Activated CD4-positive, alpha-beta T cell treated with anti-CD3 and anti-CD28 coated beads, Interleukin-2, amount 10 ng/mL, durations not matched to agents 24 days and 14 days (primary cell): ENCODE data around the gene MED27. TPM values are rescaled to one million over a fixed set of nuclear protein-coding genes. Genes with fewer than 3 reads are reported as not detected.

Experiments
- DNase-seq: peaks from one replicate; pipeline ENCODE4 v3.0.0; 2022
- H3K27ac Mint-ChIP-seq: one replicate; pipeline ENCODE4 v1.8.0; 2022; ENCODE audit warnings: mild to moderate bottlenecking, mixed read lengths
- H3K27me3 Mint-ChIP-seq: one replicate; pipeline ENCODE4 v1.8.0; 2022; ENCODE audit warnings: mixed read lengths
- H3K36me3 Mint-ChIP-seq: one replicate; pipeline ENCODE4 v1.8.0; 2022; ENCODE audit warnings: low read depth, mild to moderate bottlenecking, mixed read lengths
- H3K4me1 Mint-ChIP-seq: one replicate; pipeline ENCODE4 v1.8.0; 2021; ENCODE audit warnings: mixed read lengths
- H3K4me3 Mint-ChIP-seq: one replicate; pipeline ENCODE4 v1.8.0; 2022; ENCODE audit warnings: mild to moderate bottlenecking, moderate library complexity, mixed read lengths
- H3K9me3 Mint-ChIP-seq: one replicate; pipeline ENCODE4 v1.8.0; 2021; ENCODE audit warnings: mixed read lengths
- intact Hi-C: fragments of 100-400 bp; cut with micrococcal nuclease; formaldehyde crosslinking; loops from one replicate; pipeline ENCODE4 v1.15.1; 2023
- total RNA-seq: library from RNA; stranded (reverse); gene quantifications from 2 replicates; pipeline ENCODE4 v1.2.3, GENCODE V29; 2022

MED27 gene
- total RNA-seq, 1 donor from 2014 or later, result 41.8 TPM

DNA sequence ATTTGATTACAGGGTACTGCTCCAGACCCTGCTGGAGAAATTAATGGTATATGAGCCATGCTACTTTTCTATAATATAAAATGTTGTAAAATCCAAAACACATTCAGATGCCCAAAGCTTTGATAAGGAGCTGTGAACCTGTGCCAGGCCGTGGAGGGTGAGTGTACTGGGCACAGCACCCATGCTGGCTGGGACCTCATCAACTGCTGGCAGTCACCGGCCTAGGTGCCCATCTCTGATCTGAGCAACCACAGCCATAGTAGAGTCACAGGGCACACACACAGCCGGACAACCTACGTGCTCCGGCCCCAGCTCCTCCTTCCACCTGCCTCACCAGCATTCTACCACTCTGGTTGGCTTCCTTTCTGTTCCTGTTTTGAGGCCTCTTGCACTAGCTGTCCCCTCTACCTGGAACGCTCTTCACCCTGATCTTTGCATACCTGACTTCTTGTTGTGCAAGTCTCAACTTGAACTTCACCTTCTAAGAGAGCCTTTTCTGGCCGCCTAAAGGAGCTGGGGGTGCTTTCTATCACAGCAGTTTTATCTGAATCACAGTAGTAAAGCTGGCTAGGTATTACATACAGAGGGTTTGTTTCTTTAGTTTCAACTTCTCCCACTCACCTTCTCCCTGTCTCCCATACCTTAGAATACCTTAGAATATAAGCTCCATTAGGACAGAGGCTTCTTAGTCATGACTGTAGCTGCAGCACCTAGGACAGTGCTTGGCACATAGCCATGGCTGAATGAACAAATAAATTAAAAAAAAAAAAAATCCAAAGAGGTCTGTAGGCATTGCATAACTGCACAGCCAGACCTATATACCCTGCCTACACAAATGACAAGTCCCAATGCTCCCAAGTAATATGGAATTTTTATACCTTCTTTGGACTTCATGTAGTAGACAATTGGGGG lies 51.7 kb downstream of the MED27 start:
- intact Hi-C loops, result no loop called here
- Mint-ChIP-seq H3K27me3 (no peaks in the 10 kb centered on the region), H3K9me3 (no peaks in the 10 kb centered on the region), H3K36me3 (peaks cover 4% of the 10 kb centered on the region), H3K27ac (no peak overlapping the region), H3K4me3 (no peak overlapping the region), H3K4me1 (peaks cover 25% of the 10 kb centered on the region)
- no peak for DNase-seq

DNA sequence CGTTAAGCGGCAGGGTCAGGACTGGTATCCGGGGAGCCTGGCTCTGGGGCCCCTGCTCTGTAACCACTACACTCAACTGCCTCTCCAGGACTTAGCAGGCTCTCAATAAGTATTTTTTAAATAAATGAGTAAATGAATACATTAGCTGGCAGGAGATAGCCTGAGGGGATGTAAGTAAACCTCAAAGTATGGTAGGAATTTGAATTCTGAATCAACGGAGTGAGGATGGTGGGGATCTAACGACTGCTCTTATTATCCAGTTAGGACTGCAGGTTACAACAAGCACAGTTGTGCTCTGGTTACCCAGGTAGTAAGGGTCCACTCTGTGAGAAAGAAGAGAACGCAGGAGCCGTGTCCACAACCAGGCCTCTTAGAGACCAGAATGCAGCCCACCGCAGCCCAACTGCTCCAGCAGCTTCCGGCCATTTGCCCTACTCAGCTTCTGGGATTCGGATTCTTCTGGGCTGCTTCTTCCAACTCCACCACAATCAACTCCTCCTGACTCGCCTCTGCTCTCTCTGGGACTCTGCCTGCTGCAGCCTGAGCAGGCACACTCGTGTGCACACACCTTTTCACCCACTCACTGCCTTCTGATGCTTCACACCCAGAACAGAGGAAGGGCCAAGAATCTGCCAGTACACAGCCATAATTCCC lies 52.6 kb downstream of the MED27 start:
- Mint-ChIP-seq H3K27ac (no peak overlapping the region), H3K36me3 (peaks cover 4% of the 10 kb centered on the region), H3K27me3 (no peaks in the 10 kb centered on the region), H3K4me1 (peaks cover 16% of the 10 kb centered on the region), H3K9me3 (no peaks in the 10 kb centered on the region), H3K4me3 (no peak overlapping the region)
- intact Hi-C loops, result no loop called here
- DNase-seq, result no peak

DNA sequence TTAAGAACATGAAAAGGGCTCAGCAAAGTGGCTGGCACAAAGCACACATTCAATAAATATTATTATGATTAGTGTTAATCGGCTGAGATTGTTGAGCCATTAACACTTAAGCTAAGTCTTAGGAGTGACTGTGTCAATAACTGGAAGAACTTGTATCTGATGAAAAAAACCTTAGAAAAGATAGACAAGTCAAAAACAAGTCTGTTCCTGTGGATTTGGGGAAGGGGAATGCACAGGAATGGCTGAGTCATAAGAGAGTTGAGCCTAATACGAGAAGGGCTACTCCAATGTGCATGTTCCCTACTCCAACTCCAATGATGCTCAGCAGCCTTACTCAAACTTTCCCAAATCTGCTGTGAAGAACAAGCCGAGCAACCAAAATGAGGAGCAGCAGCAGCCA lies 53.9 kb downstream of the MED27 start:
- H3K9me3 Mint-ChIP-seq, result no peaks in the 10 kb centered on the region
- DNase-seq, result no peak
- H3K27me3 Mint-ChIP-seq, result no peaks in the 10 kb centered on the region
- intact Hi-C loops, result no loop called here
- H3K4me1 Mint-ChIP-seq, result peaks cover 12% of the 10 kb centered on the region
- peaks cover 4% of the 10 kb centered on the region for H3K36me3 Mint-ChIP-seq
- no peak overlapping the region for H3K27ac Mint-ChIP-seq
- H3K4me3 Mint-ChIP-seq, result no peak overlapping the region

DNA sequence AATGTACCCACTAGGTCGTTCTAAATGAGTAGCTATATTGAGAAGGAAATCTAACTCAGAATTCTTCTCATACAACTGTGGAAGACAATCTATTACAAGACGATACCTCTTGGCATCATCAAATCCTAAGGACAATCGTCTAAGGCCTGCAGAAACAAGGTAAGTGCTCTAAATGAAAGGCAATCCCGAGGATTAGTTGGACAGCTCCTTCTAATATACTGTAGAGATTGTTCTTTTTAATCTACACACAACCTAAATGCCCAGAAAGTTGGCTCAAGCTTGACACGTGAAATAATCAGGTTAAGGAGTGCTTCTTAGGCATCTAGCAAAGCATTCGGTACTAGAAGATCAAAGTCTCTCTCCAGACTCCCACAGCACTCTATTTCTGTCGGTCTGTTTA lies 55.1 kb downstream of the MED27 start:
- H3K36me3 Mint-ChIP-seq, result peaks cover 4% of the 10 kb centered on the region
- H3K27ac Mint-ChIP-seq, result no peak overlapping the region
- no peaks in the 10 kb centered on the region for H3K27me3 Mint-ChIP-seq
- peaks cover 7% of the 10 kb centered on the region for H3K4me1 Mint-ChIP-seq
- H3K4me3 Mint-ChIP-seq, result no peak overlapping the region
- intact Hi-C loops, result no loop called here
- H3K9me3 Mint-ChIP-seq, result no peaks in the 10 kb centered on the region
- DNase-seq, result no peak

GRCh38 chr9:132023419-132024180 lies 56.1 kb downstream of the MED27 start:
- no peak overlapping the region for H3K27ac Mint-ChIP-seq
- no peak for DNase-seq
- peaks cover under 1% of the 10 kb centered on the region for H3K27me3 Mint-ChIP-seq
- H3K4me3 Mint-ChIP-seq, result no peak overlapping the region
- peaks cover 4% of the 10 kb centered on the region for H3K36me3 Mint-ChIP-seq
- intact Hi-C loops, result no loop called here
- peaks cover 4% of the 10 kb centered on the region for H3K4me1 Mint-ChIP-seq
- H3K9me3 Mint-ChIP-seq, result no peaks in the 10 kb centered on the region

GRCh38 chr9:132020820-132021510 lies 58.7 kb downstream of the MED27 start:
- Mint-ChIP-seq H3K27ac (no peak overlapping the region), H3K27me3 (peaks cover 3% of the 10 kb centered on the region), H3K9me3 (no peaks in the 10 kb centered on the region), H3K36me3 (peaks cover under 1% of the 10 kb centered on the region), H3K4me1 (peaks cover 2% of the 10 kb centered on the region), H3K4me3 (no peak overlapping the region)
- DNase-seq, result no peak
- intact Hi-C loops, result no loop called here

GRCh38 chr9:132020272-132020671 lies 59.4 kb downstream of the MED27 start:
- Mint-ChIP-seq H3K27me3 (peaks cover 3% of the 10 kb centered on the region), H3K36me3 (no peaks in the 10 kb centered on the region), H3K9me3 (no peaks in the 10 kb centered on the region), H3K27ac (no peak overlapping the region), H3K4me1 (peaks cover 2% of the 10 kb centered on the region), H3K4me3 (no peak overlapping the region)
- intact Hi-C loops, result no loop called here
- no peak for DNase-seq

- H3K4me1 Mint-ChIP-seq, result peaks cover 2% of the 10 kb centered on the region
- H3K27me3 Mint-ChIP-seq, result peaks cover 3% of the 10 kb centered on the region
- intact Hi-C loops, result no loop called here
- H3K9me3 Mint-ChIP-seq, result no peaks in the 10 kb centered on the region
- no peak for DNase-seq
- H3K4me3 Mint-ChIP-seq, result no peak overlapping the region
- no peak overlapping the region for H3K27ac Mint-ChIP-seq
- no peaks in the 10 kb centered on the region for H3K36me3 Mint-ChIP-seq
Observed at GRCh38 chr9:132019702-132020101, 60.0 kb downstream of the MED27 start.

DNA sequence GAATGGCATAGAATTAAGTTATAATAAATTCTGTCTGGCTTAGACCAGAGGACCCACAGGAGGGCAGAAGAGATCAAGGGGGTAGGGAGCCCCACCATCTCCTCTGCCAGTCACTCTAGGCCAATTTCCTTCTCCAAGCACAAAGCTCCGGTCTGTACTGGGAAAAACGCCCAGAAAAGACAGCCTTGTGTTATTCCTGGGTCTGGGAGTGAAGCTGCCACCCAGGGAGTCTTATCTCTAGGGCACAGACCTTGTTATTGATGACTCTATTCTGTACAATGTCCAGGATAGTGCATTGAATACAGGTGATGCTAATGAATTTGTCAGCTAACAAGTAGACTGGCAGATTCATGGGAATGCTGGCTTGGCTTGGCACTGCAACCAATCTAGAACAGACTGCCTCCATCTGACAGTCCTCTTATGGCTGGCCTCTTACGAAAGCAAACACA lies 60.7 kb downstream of the MED27 start:
- peaks cover 2% of the 10 kb centered on the region for H3K4me1 Mint-ChIP-seq
- no peaks in the 10 kb centered on the region for H3K9me3 Mint-ChIP-seq
- no peak overlapping the region for H3K27ac Mint-ChIP-seq
- no peak overlapping the region for H3K4me3 Mint-ChIP-seq
- intact Hi-C loops, result no loop called here
- DNase-seq, result no peak
- peaks cover 2% of the 10 kb centered on the region for H3K36me3 Mint-ChIP-seq
- H3K27me3 Mint-ChIP-seq, result peaks cover 3% of the 10 kb centered on the region

DNA sequence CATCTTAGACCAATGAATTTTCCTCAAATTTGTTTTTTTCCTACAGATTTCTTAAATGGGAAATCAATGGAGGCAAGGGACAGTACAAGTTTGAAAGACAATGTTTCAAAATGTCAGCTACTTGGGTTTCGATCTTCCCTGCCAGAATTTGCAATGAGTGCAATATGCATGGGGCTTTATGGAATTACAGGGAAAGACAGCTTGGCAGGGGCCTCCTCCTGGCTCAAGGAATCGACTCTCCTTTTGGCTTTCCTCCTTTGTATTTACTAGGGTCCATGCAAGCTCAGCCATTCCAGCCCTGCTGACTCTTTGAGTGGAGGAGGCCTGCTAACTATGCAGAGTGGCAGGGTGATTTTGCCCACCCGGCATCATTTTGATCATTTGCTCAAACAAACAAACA lies 63.2 kb downstream of the MED27 start:
- Mint-ChIP-seq H3K27me3 (peaks cover 3% of the 10 kb centered on the region), H3K4me3 (no peak overlapping the region), H3K9me3 (no peaks in the 10 kb centered on the region), H3K4me1 (peaks cover 2% of the 10 kb centered on the region), H3K36me3 (peaks cover 14% of the 10 kb centered on the region), H3K27ac (no peak overlapping the region)
- intact Hi-C loops, result no loop called here
- no peak for DNase-seq

GRCh38 chr9:132015866-132016265 lies 63.8 kb downstream of the MED27 start:
- H3K27ac Mint-ChIP-seq, result no peak overlapping the region
- no peaks in the 10 kb centered on the region for H3K9me3 Mint-ChIP-seq
- no peaks in the 10 kb centered on the region for H3K4me1 Mint-ChIP-seq
- intact Hi-C loops, result no loop called here
- H3K36me3 Mint-ChIP-seq, result peaks cover 14% of the 10 kb centered on the region
- H3K27me3 Mint-ChIP-seq, result peaks cover 3% of the 10 kb centered on the region
- no peak for DNase-seq
- H3K4me3 Mint-ChIP-seq, result no peak overlapping the region

- Mint-ChIP-seq H3K27me3 (peaks cover 3% of the 10 kb centered on the region), H3K36me3 (peaks cover 20% of the 10 kb centered on the region), H3K4me1 (no peaks in the 10 kb centered on the region), H3K27ac (no peak overlapping the region), H3K4me3 (no peak overlapping the region), H3K9me3 (no peaks in the 10 kb centered on the region)
- no peak for DNase-seq
- intact Hi-C loops, result no loop called here
Observed at GRCh38 chr9:132014218-132014805, 65.4 kb downstream of the MED27 start.

GRCh38 chr9:132012704-132013357 lies 66.8 kb downstream of the MED27 start:
- Mint-ChIP-seq H3K27ac (no peak overlapping the region), H3K4me1 (peaks cover 2% of the 10 kb centered on the region), H3K9me3 (no peaks in the 10 kb centered on the region), H3K36me3 (peaks cover 20% of the 10 kb centered on the region), H3K4me3 (no peak overlapping the region), H3K27me3 (no peaks in the 10 kb centered on the region)
- intact Hi-C loops, result no loop called here
- DNase-seq, result no peak
